Measurements from ENCODE around the gene MAGED2. TPM values are rescaled to one million over a fixed set of nuclear protein-coding genes. Genes with fewer than 3 reads are reported as not detected.
"Not testable (repeated sequence)": the region's sequence is repeated elsewhere in the genome, so short reads cannot be mapped to it uniquely, and the experiment has no call there.

MAGED2 gene, protein sequence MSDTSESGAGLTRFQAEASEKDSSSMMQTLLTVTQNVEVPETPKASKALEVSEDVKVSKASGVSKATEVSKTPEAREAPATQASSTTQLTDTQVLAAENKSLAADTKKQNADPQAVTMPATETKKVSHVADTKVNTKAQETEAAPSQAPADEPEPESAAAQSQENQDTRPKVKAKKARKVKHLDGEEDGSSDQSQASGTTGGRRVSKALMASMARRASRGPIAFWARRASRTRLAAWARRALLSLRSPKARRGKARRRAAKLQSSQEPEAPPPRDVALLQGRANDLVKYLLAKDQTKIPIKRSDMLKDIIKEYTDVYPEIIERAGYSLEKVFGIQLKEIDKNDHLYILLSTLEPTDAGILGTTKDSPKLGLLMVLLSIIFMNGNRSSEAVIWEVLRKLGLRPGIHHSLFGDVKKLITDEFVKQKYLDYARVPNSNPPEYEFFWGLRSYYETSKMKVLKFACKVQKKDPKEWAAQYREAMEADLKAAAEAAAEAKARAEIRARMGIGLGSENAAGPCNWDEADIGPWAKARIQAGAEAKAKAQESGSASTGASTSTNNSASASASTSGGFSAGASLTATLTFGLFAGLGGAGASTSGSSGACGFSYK
- 100 to 1,000 TPM; 370 to 725 TPM for total RNA-seq
- polyA plus RNA-seq (ENCODE audit: insufficient read length in 2 of 2) = 100 to 1,000 TPM; 466 to 515 TPM
- long read RNA-seq, donor 1, transcript MAGED2-204 (13 exons, 2,048 nt) = minor isoform, 32 of 479 reads
- long read RNA-seq, donor 1, transcript MAGED2-203 (12 exons, 2,066 nt) = minor isoform, 19 of 479 reads
- long read RNA-seq, donor 1, transcript MAGED2-206 (13 exons, 2,189 nt) = major isoform, 150 of 479 reads
- long read RNA-seq, donor 1, partial matches to known transcripts = 261 of 479 reads
- long read RNA-seq, donor 1, other reads (novel, unspliced or antisense) = 13 of 479 reads
- long read RNA-seq, donor 2, transcript MAGED2-206 (13 exons, 2,189 nt) = major isoform, 38 of 97 reads
- long read RNA-seq, donor 2, transcript MAGED2-204 (13 exons, 2,048 nt) = minor isoform, 8 of 97 reads
- long read RNA-seq, donor 2, partial matches to known transcripts = 44 of 97 reads
- long read RNA-seq, donor 2, other reads (novel, unspliced or antisense) = 0 of 97 reads
- long read RNA-seq, donor 3, transcript MAGED2-203 (12 exons, 2,066 nt) = minor isoform, 12 of 110 reads
- long read RNA-seq, donor 3, transcript MAGED2-206 (13 exons, 2,189 nt) = major isoform, 38 of 110 reads
- long read RNA-seq, donor 3, transcript MAGED2-204 (13 exons, 2,048 nt) = minor isoform, 11 of 110 reads
- long read RNA-seq, donor 3, partial matches to known transcripts = 47 of 110 reads
- long read RNA-seq, donor 3, other reads (novel, unspliced or antisense) = 0 of 110 reads
- long read RNA-seq, donor 4, transcript MAGED2-203 (12 exons, 2,066 nt) = minor isoform, 21 of 486 reads
- long read RNA-seq, donor 4, transcript MAGED2-204 (13 exons, 2,048 nt) = minor isoform, 23 of 486 reads
- long read RNA-seq, donor 4, transcript MAGED2-206 (13 exons, 2,189 nt) = major isoform, 145 of 486 reads
- long read RNA-seq, donor 4, partial matches to known transcripts = 282 of 486 reads
- long read RNA-seq, donor 4, other reads (novel, unspliced or antisense) = 12 of 486 reads

DNA sequence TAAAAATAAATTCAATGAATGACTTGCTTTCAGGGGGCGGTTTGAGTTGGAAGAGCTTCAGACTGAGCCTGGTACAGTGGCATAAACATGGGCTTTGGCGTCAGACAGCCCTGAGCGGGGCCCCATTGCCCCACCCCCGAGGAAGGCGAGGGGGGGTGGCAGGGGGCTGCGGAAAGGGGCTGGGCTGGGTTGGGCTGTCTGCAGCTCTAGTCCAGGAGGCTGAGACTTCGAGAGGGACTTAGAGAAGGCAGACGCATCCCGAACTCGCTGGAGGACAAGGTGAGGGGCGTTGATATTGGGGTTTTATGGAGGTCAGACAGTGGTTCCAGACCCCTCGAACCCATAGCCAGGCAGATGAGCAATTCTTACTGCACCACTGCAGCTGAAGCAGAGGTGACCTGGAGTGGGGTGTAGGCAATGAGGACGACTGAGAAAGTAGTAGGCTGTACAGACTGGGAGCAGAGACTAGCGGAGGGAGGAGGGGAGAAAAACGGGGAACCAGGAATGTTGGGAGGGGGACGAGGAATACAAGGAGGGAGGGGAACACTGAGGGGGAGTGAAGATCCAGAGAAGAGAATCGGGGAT lies at the start of gene MAGED2:
MAGED2 (plus strand) TSS at position 222 of the 585 bp plus-strand sequence. CDS start 1,587 bp downstream, outside the sequence.
- Histone ChIP-seq H3K9me3 (ENCODE audit: control insufficient read depth, insufficient read depth, low read length) (no peaks in the 10 kb centered on the region), H3K36me3 (ENCODE audit: control insufficient read depth, insufficient read depth, low read length) (peaks cover 16% of the 10 kb centered on the region), H3K27me3 (ENCODE audit: control insufficient read depth, insufficient read depth, low read length) (no peaks in the 10 kb centered on the region), H3K4me3 (ENCODE audit: low read depth, low read length) (peak within 1 kb of the TSS; percentile 65), H3K27ac (ENCODE audit: low read depth, low read length) (peak within 1 kb of the TSS; percentile 95), H3K4me1 (ENCODE audit: control insufficient read depth, insufficient read depth, low read length) (peaks cover 18% of the 10 kb centered on the region)
- WGBS (ENCODE audit: insufficient coverage) = 25% methylated on average over 16 of the region's 17 CpGs
- DNase-seq (ENCODE audit: low read depth in 4 of 6, low spot score in 6 of 6) = peak in 5 of 6 donors; percentile 22 to 87 (median 43)

DNA sequence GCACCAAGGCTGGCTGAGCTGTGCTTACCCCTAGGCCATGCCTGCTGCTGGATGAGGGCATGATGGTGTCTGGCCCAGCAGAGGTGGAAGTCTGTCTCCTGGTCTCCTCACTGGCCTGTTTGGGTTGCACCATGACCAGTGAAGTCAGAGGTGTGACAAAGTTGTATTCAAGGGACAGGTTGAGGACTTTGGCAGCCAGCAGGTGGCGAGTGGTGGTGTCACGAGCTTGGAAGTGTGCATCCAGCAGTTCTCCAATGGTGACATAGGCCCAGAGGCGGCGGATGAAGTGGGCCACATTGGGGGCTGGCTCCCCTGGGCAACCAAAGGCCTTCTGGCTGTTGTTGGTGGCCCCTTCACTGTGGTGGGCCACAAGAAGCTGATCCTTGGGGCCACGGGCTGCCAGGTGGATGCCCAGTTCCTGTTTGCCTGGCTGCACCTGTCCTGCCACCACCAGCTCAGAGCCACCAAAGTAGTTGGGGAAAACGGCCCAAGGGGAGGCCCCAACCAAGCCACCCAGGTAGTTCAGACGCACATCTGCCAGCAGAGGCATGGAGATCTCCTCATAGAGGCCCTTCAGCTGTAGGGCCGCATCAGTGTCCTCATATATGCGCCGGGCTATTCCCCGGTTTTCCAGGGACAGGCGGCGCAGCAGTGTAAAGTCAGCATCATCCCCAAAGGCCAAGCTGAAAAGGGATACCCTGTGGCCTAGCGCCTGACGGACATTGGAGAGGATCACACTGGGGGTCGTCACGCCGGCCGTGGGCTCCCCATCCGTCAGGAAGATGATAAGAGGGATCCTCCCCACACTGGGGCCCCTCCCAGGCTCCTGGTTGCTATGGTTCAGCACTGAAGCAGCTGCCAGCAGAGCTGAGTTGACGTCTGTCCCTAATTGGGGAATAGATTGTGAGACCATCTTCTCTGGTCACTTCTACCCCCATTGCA lies 49.2 kb upstream of the MAGED2 start:
- no peak for DNase-seq (ENCODE audit: low read depth in 4 of 6, low spot score in 6 of 6)
- H3K4me3 ChIP-seq (ENCODE audit: low read depth, low read length) = no peak overlapping the region
- H3K36me3 ChIP-seq (ENCODE audit: control insufficient read depth, insufficient read depth, low read length) = no peaks in the 10 kb centered on the region
- H3K27ac ChIP-seq (ENCODE audit: low read depth, low read length) = no peak overlapping the region
- H3K4me1 ChIP-seq (ENCODE audit: control insufficient read depth, insufficient read depth, low read length) = no peaks in the 10 kb centered on the region
- WGBS (ENCODE audit: insufficient coverage) = 73% methylated on average over 21 of the region's 21 CpGs
- no peaks in the 10 kb centered on the region for H3K9me3 ChIP-seq (ENCODE audit: control insufficient read depth, insufficient read depth, low read length)
- H3K27me3 ChIP-seq (ENCODE audit: control insufficient read depth, insufficient read depth, low read length) = no peaks in the 10 kb centered on the region

DNA sequence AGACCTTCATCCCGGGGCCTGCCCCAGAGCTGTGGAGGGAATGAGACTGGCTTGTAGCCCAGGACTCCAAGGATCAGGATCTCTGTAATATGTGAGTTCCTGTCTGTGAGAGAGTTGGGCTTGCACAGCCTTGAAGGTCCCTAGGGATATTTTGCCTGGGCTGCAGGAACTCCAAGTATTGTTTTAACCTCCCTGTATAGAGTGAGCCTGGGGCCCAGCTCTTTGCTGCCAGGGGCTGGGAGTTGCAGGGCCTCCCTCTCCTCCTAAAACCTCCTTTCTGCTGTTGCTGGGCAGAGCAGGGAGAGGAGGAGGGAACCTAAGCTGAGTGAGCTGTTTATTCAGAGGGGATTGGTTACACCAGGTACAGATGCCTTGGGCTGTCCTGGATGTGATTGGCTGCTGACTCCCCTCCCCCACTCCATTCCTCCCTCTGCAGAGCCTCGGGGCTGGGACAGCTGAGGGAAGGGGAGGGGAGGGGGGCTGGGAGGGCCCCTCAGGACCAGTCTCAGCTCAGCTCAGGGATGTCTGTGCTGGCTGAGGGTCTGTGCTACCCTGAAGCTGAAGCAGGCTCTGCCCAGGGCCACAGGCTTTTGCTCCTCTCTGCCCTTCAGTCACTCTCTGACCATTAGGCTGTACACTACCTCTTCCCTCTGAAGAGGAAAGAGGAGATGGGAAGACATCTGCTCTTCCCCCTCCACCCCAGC lies 33.0 kb upstream of the MAGED2 start:
- Histone ChIP-seq H3K27ac (ENCODE audit: low read depth, low read length) (peak overlapping the region; percentile 69), H3K4me1 (ENCODE audit: control insufficient read depth, insufficient read depth, low read length) (peaks cover 11% of the 10 kb centered on the region)
- H3K36me3 ChIP-seq (ENCODE audit: control insufficient read depth, insufficient read depth, low read length); H3K9me3 ChIP-seq (ENCODE audit: control insufficient read depth, insufficient read depth, low read length); H3K27me3 ChIP-seq (ENCODE audit: control insufficient read depth, insufficient read depth, low read length); H3K4me3 ChIP-seq (ENCODE audit: low read depth, low read length): not testable (repeated sequence)
- no CpG with 5 or more reads among the region's 2 CpGs for WGBS (ENCODE audit: insufficient coverage)
- peak in 3 of 6 donors; percentile 17 to 63 (median 60) for DNase-seq (ENCODE audit: low read depth in 4 of 6, low spot score in 6 of 6)

DNA sequence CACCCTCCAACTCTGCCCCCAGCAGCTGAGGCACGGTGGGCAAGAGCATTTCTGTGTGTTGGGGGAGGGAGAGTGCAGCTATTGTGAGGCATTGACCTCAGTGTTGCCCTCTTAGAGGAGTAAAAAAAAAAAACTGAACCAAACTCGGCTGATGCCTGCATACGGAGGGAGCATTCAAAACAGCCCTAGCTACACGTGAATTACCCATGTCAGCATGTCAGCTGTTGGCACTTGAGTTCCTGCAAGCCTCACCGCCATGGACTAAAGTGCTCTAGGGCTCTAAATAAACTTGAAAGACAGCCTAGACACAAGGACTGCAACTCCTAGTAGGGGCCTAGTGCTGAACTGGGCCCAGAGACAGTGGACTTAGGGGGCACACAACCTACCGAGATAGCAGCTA lies 31.5 kb upstream of the MAGED2 start:
- Histone ChIP-seq H3K4me3 (ENCODE audit: low read depth, low read length) (no peak overlapping the region), H3K27me3 (ENCODE audit: control insufficient read depth, insufficient read depth, low read length) (no peaks in the 10 kb centered on the region), H3K36me3 (ENCODE audit: control insufficient read depth, insufficient read depth, low read length) (no peaks in the 10 kb centered on the region), H3K27ac (ENCODE audit: low read depth, low read length) (no peak overlapping the region), H3K9me3 (ENCODE audit: control insufficient read depth, insufficient read depth, low read length) (no peaks in the 10 kb centered on the region), H3K4me1 (ENCODE audit: control insufficient read depth, insufficient read depth, low read length) (peaks cover 11% of the 10 kb centered on the region)
- DNase-seq (ENCODE audit: low read depth in 4 of 6, low spot score in 6 of 6) = no peak
- WGBS (ENCODE audit: insufficient coverage) = 51% methylated on average over 4 of the region's 6 CpGs

DNA sequence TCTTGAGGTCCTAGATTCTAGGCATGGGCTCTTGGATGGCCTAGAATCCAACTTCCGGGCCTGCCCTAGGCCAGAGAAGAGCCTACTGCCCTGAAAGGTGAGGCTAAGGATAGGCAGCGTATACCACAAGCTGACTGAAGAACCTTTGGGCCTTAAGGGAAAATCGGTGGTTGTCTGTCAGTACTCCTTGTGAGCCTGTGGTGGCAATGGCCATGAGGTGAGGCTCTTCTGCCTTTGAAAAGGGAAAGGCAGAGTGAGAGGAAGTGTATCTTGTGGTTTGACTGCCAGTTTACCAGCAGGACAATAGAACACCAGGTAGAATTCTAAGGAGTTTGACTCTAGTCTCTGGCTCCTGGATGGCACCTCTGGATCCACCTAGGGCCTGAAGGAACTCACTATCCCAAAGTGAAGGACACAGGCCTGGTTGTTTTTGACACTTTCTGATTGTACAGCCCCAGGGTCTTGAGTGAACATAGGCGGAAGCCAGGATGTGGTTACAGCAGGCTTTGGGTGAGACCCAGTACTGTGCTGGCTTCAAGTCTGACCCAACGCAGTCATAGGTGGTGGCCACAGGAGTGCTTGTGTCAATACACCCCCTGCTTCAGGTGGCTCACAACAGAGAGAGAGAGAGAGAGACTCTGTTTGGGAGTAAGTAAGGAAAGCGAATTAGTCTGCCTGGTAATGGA lies 30.4 kb upstream of the MAGED2 start:
- H3K36me3 ChIP-seq (ENCODE audit: control insufficient read depth, insufficient read depth, low read length) = no peaks in the 10 kb centered on the region
- no peak for DNase-seq (ENCODE audit: low read depth in 4 of 6, low spot score in 6 of 6)
- H3K9me3 ChIP-seq (ENCODE audit: control insufficient read depth, insufficient read depth, low read length) = no peaks in the 10 kb centered on the region
- peaks cover 11% of the 10 kb centered on the region for H3K4me1 ChIP-seq (ENCODE audit: control insufficient read depth, insufficient read depth, low read length)
- H3K4me3 ChIP-seq (ENCODE audit: low read depth, low read length) = no peak overlapping the region
- WGBS (ENCODE audit: insufficient coverage) = 83% methylated on average over 5 of the region's 6 CpGs
- H3K27me3 ChIP-seq (ENCODE audit: control insufficient read depth, insufficient read depth, low read length) = no peaks in the 10 kb centered on the region
- H3K27ac ChIP-seq (ENCODE audit: low read depth, low read length) = no peak overlapping the region

DNA sequence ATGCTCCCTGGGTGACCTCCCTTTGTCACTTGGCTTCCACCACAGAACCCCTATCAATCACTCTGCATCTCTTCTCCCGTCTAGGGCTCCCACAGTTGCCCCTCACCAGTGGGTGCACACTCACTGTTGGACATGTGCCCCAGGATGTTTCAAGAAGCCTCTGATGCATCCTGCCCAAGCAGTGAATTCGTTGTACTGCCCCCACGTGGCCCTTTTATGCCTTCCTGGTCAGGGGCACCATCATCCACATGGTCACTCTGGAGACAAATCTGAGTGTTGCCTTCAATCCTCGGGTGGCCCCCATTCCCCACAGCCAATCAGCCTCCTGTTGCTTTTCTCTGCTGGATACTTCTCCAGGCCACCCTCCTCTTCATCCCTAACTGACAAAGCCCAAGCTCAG lies 21.6 kb upstream of the MAGED2 start:
- Histone ChIP-seq H3K27me3 (ENCODE audit: control insufficient read depth, insufficient read depth, low read length) (no peaks in the 10 kb centered on the region), H3K36me3 (ENCODE audit: control insufficient read depth, insufficient read depth, low read length) (no peaks in the 10 kb centered on the region)
- 37% methylated on average over 4 of the region's 4 CpGs for WGBS (ENCODE audit: insufficient coverage)

DNA sequence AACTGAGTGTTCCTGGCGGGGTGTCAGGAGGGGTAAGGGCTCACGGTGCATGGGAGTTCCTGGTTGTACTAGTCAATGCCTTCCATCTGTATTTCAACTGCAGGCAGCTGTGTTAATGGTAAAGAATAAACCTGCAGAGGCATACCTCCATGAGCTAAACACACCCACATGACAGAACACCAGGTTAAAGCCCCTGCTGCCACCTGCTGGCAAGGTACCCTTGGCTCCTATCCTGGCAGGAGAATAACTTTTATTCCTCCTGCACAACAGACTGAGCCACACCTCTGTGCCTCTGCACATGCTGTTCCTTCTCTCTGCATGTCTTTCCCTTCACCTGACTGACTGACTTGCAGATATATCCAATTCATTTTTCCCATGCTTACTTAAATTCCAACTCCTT lies 20.6 kb upstream of the MAGED2 start:
- Histone ChIP-seq H3K27me3 (ENCODE audit: control insufficient read depth, insufficient read depth, low read length) (no peaks in the 10 kb centered on the region), H3K4me3 (ENCODE audit: low read depth, low read length) (no peak overlapping the region), H3K27ac (ENCODE audit: low read depth, low read length) (no peak overlapping the region), H3K9me3 (ENCODE audit: control insufficient read depth, insufficient read depth, low read length) (peaks cover 2% of the 10 kb centered on the region), H3K36me3 (ENCODE audit: control insufficient read depth, insufficient read depth, low read length) (no peaks in the 10 kb centered on the region), H3K4me1 (ENCODE audit: control insufficient read depth, insufficient read depth, low read length) (peaks cover 4% of the 10 kb centered on the region)
- WGBS (ENCODE audit: insufficient coverage) = no CpG with 5 or more reads among the region's 2 CpGs
- DNase-seq (ENCODE audit: low read depth in 4 of 6, low spot score in 6 of 6) = no peak

More for the DNA sequence above, 21.6 kb upstream of the MAGED2 start:
- Histone ChIP-seq H3K9me3 (ENCODE audit: control insufficient read depth, insufficient read depth, low read length) (peaks cover 2% of the 10 kb centered on the region), H3K27ac (ENCODE audit: low read depth, low read length) (no peak overlapping the region), H3K4me1 (ENCODE audit: control insufficient read depth, insufficient read depth, low read length) (peaks cover 4% of the 10 kb centered on the region), H3K4me3 (ENCODE audit: low read depth, low read length) (no peak overlapping the region)
- no peak for DNase-seq (ENCODE audit: low read depth in 4 of 6, low spot score in 6 of 6)

Measured in spinal cord (tissue), 10 donors.